ENCODE results near the gene UTP20.
A peak's percentile ranks its signal among the peaks of the same experiment; 100 is the strongest.

UTP20 gene

GRCh38 chr12:101280006-101280505 lies at the start of gene UTP20:
Gene UTP20 (plus strand): TSS chr12:101280105. CDS start chr12:101280283, 178 bp downstream.
- peak; percentile 28 for DNase-seq (ENCODE audit: low read depth, low spot score)

- no peak for DNase-seq (ENCODE audit: low read depth, low spot score)
These were observed 49.4 kb upstream of the UTP20 start for GRCh38 chr12:101230547-101230946.

GRCh38 chr12:101231636-101232035 lies 48.3 kb upstream of the UTP20 start:
- no peak for DNase-seq (ENCODE audit: low read depth, low spot score)

- DNase-seq (ENCODE audit: low read depth, low spot score) = no peak
These were observed 44.2 kb upstream of the UTP20 start for GRCh38 chr12:101235686-101236085.

- DNase-seq (ENCODE audit: low read depth, low spot score) = no peak
These were observed 41.6 kb upstream of the UTP20 start for GRCh38 chr12:101238306-101238705.

- no peak for DNase-seq (ENCODE audit: low read depth, low spot score)
These were observed 41.0 kb upstream of the UTP20 start for GRCh38 chr12:101238800-101239329.

GRCh38 chr12:101243074-101243473 lies 36.8 kb upstream of the UTP20 start:
- no peak for DNase-seq (ENCODE audit: low read depth, low spot score)

- DNase-seq (ENCODE audit: low read depth, low spot score) = no peak
These were observed 36.3 kb upstream of the UTP20 start for GRCh38 chr12:101243616-101244015.

- no peak for DNase-seq (ENCODE audit: low read depth, low spot score)
These were observed 23.6 kb upstream of the UTP20 start for GRCh38 chr12:101256266-101256665.

GRCh38 chr12:101257357-101257756 lies 22.5 kb upstream of the UTP20 start:
- no peak for DNase-seq (ENCODE audit: low read depth, low spot score)

- no peak for DNase-seq (ENCODE audit: low read depth, low spot score)
These were observed 12.8 kb upstream of the UTP20 start for GRCh38 chr12:101267111-101267510.

- DNase-seq (ENCODE audit: low read depth, low spot score) = no peak
These were observed 3.5 kb upstream of the UTP20 start for GRCh38 chr12:101276433-101276832.

- DNase-seq (ENCODE audit: low read depth, low spot score) = no peak
These were observed 2.5 kb upstream of the UTP20 start for GRCh38 chr12:101277443-101277842.

GRCh38 chr12:101287357-101287756 lies 7.5 kb downstream of the UTP20 start:
- DNase-seq (ENCODE audit: low read depth, low spot score) = no peak

GRCh38 chr12:101297661-101298060 lies 17.8 kb downstream of the UTP20 start:
- DNase-seq (ENCODE audit: low read depth, low spot score) = no peak

GRCh38 chr12:101298426-101298825 lies 18.5 kb downstream of the UTP20 start:
- DNase-seq (ENCODE audit: low read depth, low spot score) = no peak

- no peak for DNase-seq (ENCODE audit: low read depth, low spot score)
These were observed 19.4 kb downstream of the UTP20 start for GRCh38 chr12:101299346-101299745.

GRCh38 chr12:101299931-101300330 lies 20.0 kb downstream of the UTP20 start:
- no peak for DNase-seq (ENCODE audit: low read depth, low spot score)

- no peak for DNase-seq (ENCODE audit: low read depth, low spot score)
These were observed 22.8 kb downstream of the UTP20 start for GRCh38 chr12:101302741-101303140.

- no peak for DNase-seq (ENCODE audit: low read depth, low spot score)
These were observed 25.4 kb downstream of the UTP20 start for GRCh38 chr12:101305226-101305779.

GRCh38 chr12:101305794-101306193 lies 25.9 kb downstream of the UTP20 start:
- no peak for DNase-seq (ENCODE audit: low read depth, low spot score)

GRCh38 chr12:101322480-101322879 lies 42.6 kb downstream of the UTP20 start:
- DNase-seq (ENCODE audit: low read depth, low spot score) = no peak

- no peak for DNase-seq (ENCODE audit: low read depth, low spot score)
These were observed 43.4 kb downstream of the UTP20 start for GRCh38 chr12:101323255-101323654.

- no peak for DNase-seq (ENCODE audit: low read depth, low spot score)
These were observed 45.7 kb downstream of the UTP20 start for GRCh38 chr12:101325590-101325989.

Measured in iPS DF 19.7 (cell line).